GOT3 (cell line): ENCODE results near the gene ACSBG1.

Experiments
- DNase-seq: peaks from one replicate; lab custom pipeline; 2025; ENCODE audit warnings: mixed read lengths; lab: John Stamatoyannopoulos, UW

Gene ACSBG1

GRCh38 chr15:78234515-78235040, at the start of gene ACSBG1:
Gene ACSBG1, minus strand, starts transcription at chr15:78234565. Its CDS starts 64 bp downstream, at chr15:78234501.
- DNase-seq: no peak

GRCh38 chr15:78282324-78282723, 48.0 kb upstream of the ACSBG1 start:
- DNase-seq: no peak

- no peak for DNase-seq
These were observed 46.1 kb upstream of the ACSBG1 start for GRCh38 chr15:78280319-78281072.

GRCh38 chr15:78276064-78276943, 41.9 kb upstream of the ACSBG1 start:
- no peak for DNase-seq

GRCh38 chr15:78274994-78275393, 40.6 kb upstream of the ACSBG1 start:
- no peak for DNase-seq

GRCh38 chr15:78272776-78273175, 38.4 kb upstream of the ACSBG1 start:
- no peak for DNase-seq

GRCh38 chr15:78272316-78272715, 38.0 kb upstream of the ACSBG1 start:
- DNase-seq: no peak

- DNase-seq: no peak
These were observed 32.4 kb upstream of the ACSBG1 start for GRCh38 chr15:78266806-78267205.

GRCh38 chr15:78266229-78266628, 31.9 kb upstream of the ACSBG1 start:
- no peak for DNase-seq

GRCh38 chr15:78265752-78266224, 31.4 kb upstream of the ACSBG1 start:
- no peak for DNase-seq

GRCh38 chr15:78265137-78265460, 30.7 kb upstream of the ACSBG1 start:
- DNase-seq: no peak

- no peak for DNase-seq
These were observed 30.2 kb upstream of the ACSBG1 start, which contains the start of gene DNAJA4 for GRCh38 chr15:78264304-78265136. Gene DNAJA4, plus strand, starts transcription at chr15:78264562. Its CDS starts 202 bp downstream, at chr15:78264764.

GRCh38 chr15:78263907-78264303, 29.5 kb upstream of the ACSBG1 start:
- no peak for DNase-seq

GRCh38 chr15:78263351-78263781, 29.0 kb upstream of the ACSBG1 start:
- no peak for DNase-seq

GRCh38 chr15:78261062-78261461, 26.7 kb upstream of the ACSBG1 start:
- DNase-seq: no peak

- DNase-seq: no peak
These were observed 26.1 kb upstream of the ACSBG1 start for GRCh38 chr15:78260489-78260888.

GRCh38 chr15:78259232-78259631, 24.9 kb upstream of the ACSBG1 start:
- no peak for DNase-seq

GRCh38 chr15:78257681-78258080, 23.3 kb upstream of the ACSBG1 start:
- DNase-seq: no peak

GRCh38 chr15:78256044-78256437, 21.7 kb upstream of the ACSBG1 start:
- DNase-seq: no peak

- no peak for DNase-seq
These were observed 21.2 kb upstream of the ACSBG1 start for GRCh38 chr15:78255421-78256043.

- DNase-seq: no peak
These were observed 16.8 kb upstream of the ACSBG1 start for GRCh38 chr15:78251136-78251535.
